Loucy (cell line): Measurements from ENCODE around the gene ZFR.

Experiments
- H2AFZ ChIP-seq: fragments of 200-600 bp; sonication (generic); 2 replicates; pipeline ENCODE4 v1.6.0; 2016; ENCODE audit warnings: antibody characterized with exemption, mild to moderate bottlenecking, low read length, moderate library complexity
- H3F3A ChIP-seq: fragments of 200-600 bp; 2 replicates; pipeline ENCODE4 v1.6.0; 2016; ENCODE audit warnings: antibody characterized with exemption, low read depth, mild to moderate bottlenecking
- H3K27me3 ChIP-seq: fragments of 200-600 bp; sonication (generic); 2 replicates; pipeline ENCODE4 v1.6.1; 2014; ENCODE audit warnings: low read length, mild to moderate bottlenecking; ENCODE audit not compliant: insufficient read depth, poor library complexity, severe bottlenecking
- H3K36me3 ChIP-seq: fragments of 200-600 bp; sonication (generic); 2 replicates; pipeline ENCODE4 v1.6.1; 2016; ENCODE audit warnings: low read length; ENCODE audit not compliant: insufficient read depth
- H3K4me1 ChIP-seq: fragments of 200-600 bp; sonication (generic); 2 replicates; pipeline ENCODE4 v1.5.1; 2014; ENCODE audit warnings: low read length, mild to moderate bottlenecking; ENCODE audit not compliant: insufficient read depth, poor library complexity, severe bottlenecking
- H3K4me2 ChIP-seq: fragments of 200-600 bp; sonication (generic); 2 replicates; pipeline ENCODE4 v1.6.0; 2014; ENCODE audit warnings: antibody characterized with exemption, low read length, low read depth, mild to moderate bottlenecking; ENCODE audit not compliant: poor library complexity, severe bottlenecking
- H3K4me3 ChIP-seq: fragments of 200-600 bp; sonication (generic); 2 replicates; pipeline ENCODE4 v1.5.1; 2014; ENCODE audit warnings: low read length, mild to moderate bottlenecking, mixed read lengths; ENCODE audit not compliant: poor library complexity, severe bottlenecking
- H3K79me2 ChIP-seq: fragments of 200-600 bp; sonication (generic); 2 replicates; pipeline ENCODE4 v1.6.1; 2014; ENCODE audit warnings: low read length; ENCODE audit not compliant: insufficient read depth
- H3K9ac ChIP-seq: fragments of 200-600 bp; sonication (generic); 2 replicates; pipeline ENCODE4 v1.6.0; 2014; ENCODE audit warnings: mild to moderate bottlenecking, low read depth, low read length, moderate library complexity; ENCODE audit not compliant: poor library complexity, severe bottlenecking
- H3K9me2 ChIP-seq: fragments of 200-600 bp; sonication (generic); replicated peaks from 2 replicates; pipeline ENCODE4 v1.6.1; 2016; ENCODE audit warnings: low read depth, low read length, mixed read lengths
- H3K9me3 ChIP-seq: fragments of 200-600 bp; sonication (generic); 2 replicates; pipeline ENCODE4 v1.6.1; 2014; ENCODE audit warnings: mild to moderate bottlenecking, antibody characterized with exemption, low read length, low read depth; ENCODE audit not compliant: insufficient read depth
- H4K20me1 ChIP-seq: fragments of 200-600 bp; sonication (generic); 2 replicates; pipeline ENCODE4 v1.6.0; 2014; ENCODE audit warnings: antibody characterized with exemption, low read length, mild to moderate bottlenecking; ENCODE audit not compliant: insufficient read depth, poor library complexity, severe bottlenecking
- CTCF ChIP-seq: fragments of 200-600 bp; sonication (generic); conservative IDR thresholded peaks from 2 replicates; pipeline ENCODE4 v1.5.1; 2014; ENCODE audit warnings: mild to moderate bottlenecking, antibody characterized with exemption, low read length
- EZH2phosphoT487 ChIP-seq: fragments of 200-600 bp; IDR thresholded peaks from 2 replicates; pipeline ENCODE4 v1.6.1; 2018; ENCODE audit warnings: antibody characterized with exemption, mild to moderate bottlenecking, moderate library complexity, borderline replicate concordance

Gene ZFR

GRCh38 chr5:32346869-32347268 is 97.7 kb downstream of the ZFR start:
- Histone ChIP-seq H3K4me1 (no peaks in the 10 kb centered on the region), H3K9me2 (no peaks in the 10 kb centered on the region), H3K9ac (no peak overlapping the region), H3K9me3 (0 out of 2 replicates have a peak, but pooled peaks cover 5% of the 10 kb centered on the region), H3K4me2 (no peak overlapping the region), H3F3A (no peaks in the 10 kb centered on the region), H2AFZ (no peak overlapping the region), H4K20me1 (no peaks in the 10 kb centered on the region), H3K4me3 (no peak overlapping the region), H3K27me3 (no peaks in the 10 kb centered on the region), H3K36me3 (no peaks in the 10 kb centered on the region), H3K79me2 (no peaks in the 10 kb centered on the region)
- TF ChIP-seq EZH2phosphoT487 (no peak), CTCF (no peak)

- Histone ChIP-seq H3K4me3 (no peak overlapping the region), H3K4me1 (no peaks in the 10 kb centered on the region), H3K9me3 (peaks cover 20% of the 10 kb centered on the region), H3F3A (no peaks in the 10 kb centered on the region), H3K4me2 (no peak overlapping the region), H3K36me3 (no peaks in the 10 kb centered on the region), H3K27me3 (no peaks in the 10 kb centered on the region), H4K20me1 (no peaks in the 10 kb centered on the region), H3K79me2 (no peaks in the 10 kb centered on the region), H2AFZ (no peak overlapping the region), H3K9ac (no peak overlapping the region), H3K9me2 (no peaks in the 10 kb centered on the region)
- TF ChIP-seq EZH2phosphoT487 (no peak), CTCF (no peak)
Measured at GRCh38 chr5:32343058-32343672, 101.4 kb downstream of the ZFR start.

- peaks cover 20% of the 10 kb centered on the region for H3K9me3 ChIP-seq
- no peaks in the 10 kb centered on the region for H3K4me1 ChIP-seq
- no peaks in the 10 kb centered on the region for H3K79me2 ChIP-seq
- no peak overlapping the region for H3K9ac ChIP-seq
- TF ChIP-seq CTCF (no peak), EZH2phosphoT487 (no peak)
- H3K36me3 ChIP-seq, result no peaks in the 10 kb centered on the region
- H3K27me3 ChIP-seq, result no peaks in the 10 kb centered on the region
- no peak overlapping the region for H3K4me3 ChIP-seq
- H4K20me1 ChIP-seq, result no peaks in the 10 kb centered on the region
- H3F3A ChIP-seq, result no peaks in the 10 kb centered on the region
- no peak overlapping the region for H2AFZ ChIP-seq
- no peaks in the 10 kb centered on the region for H3K9me2 ChIP-seq
- no peak overlapping the region for H3K4me2 ChIP-seq
Measured at GRCh38 chr5:32342656-32343055, 101.9 kb downstream of the ZFR start.
